NK-92 treated with Interleukin-12 subunit alpha and Interleukin-12 subunit beta, amount 100 ng/mL, for 24 hours (cell line): Measurements from ENCODE around the gene ALG11.
"Not testable (repeated sequence)": the region's sequence is repeated elsewhere in the genome, so short reads cannot be mapped to it uniquely, and the experiment has no call there.

Experiments
- DNase-seq: peaks from one replicate; lab custom pipeline; 2025; lab: John Stamatoyannopoulos, UW

Gene ALG11

GRCh38 chr13:52011632-52012511, at the start of gene ALG11:
Gene ALG11 (plus strand): TSS chr13:52012398. CDS start chr13:52012419, 21 bp downstream.
- peak; percentile 97 for DNase-seq

DNA sequence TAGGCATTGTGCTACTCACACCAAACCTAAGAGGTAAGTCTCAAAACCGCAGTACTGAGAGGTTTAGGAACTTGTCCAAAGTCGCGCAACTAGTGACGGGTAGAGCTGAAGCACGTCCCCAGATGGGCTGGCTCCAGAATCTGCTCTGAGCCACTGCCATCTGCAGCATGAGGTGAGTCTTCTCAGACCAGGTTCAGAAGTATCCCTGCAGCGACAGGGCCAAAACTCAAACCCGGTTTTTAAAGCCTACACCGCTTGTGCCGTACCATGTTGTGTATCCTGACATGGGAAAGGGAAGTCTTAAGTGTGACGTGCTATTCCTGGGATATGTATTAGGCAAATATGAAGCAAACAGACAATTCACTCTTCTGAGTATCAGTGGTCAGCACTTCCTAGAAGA, 46.0 kb upstream of the ALG11 start:
- no peak for DNase-seq

- DNase-seq = no peak
These were observed 44.4 kb upstream of the ALG11 start for GRCh38 chr13:51967482-51968446.

DNA sequence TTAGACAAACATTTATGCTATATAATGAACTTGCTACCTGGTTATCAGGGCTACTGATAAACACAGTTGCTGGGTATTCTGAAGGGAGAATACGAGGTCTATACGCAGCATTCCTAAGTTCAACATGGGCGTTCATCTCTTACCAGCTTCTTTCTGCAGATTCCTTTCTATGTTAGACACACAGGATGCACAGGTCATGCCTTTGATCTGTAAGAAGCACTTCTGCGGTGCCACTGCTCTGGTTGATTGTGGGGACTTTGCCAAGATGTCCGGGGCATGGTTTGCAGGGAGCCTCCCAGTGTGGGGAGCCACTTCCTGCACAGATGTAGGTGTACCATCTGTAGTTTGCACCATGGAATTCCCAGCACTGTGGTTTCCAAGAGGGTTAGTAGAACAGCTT, 41.8 kb upstream of the ALG11 start:
- DNase-seq = no peak

DNA sequence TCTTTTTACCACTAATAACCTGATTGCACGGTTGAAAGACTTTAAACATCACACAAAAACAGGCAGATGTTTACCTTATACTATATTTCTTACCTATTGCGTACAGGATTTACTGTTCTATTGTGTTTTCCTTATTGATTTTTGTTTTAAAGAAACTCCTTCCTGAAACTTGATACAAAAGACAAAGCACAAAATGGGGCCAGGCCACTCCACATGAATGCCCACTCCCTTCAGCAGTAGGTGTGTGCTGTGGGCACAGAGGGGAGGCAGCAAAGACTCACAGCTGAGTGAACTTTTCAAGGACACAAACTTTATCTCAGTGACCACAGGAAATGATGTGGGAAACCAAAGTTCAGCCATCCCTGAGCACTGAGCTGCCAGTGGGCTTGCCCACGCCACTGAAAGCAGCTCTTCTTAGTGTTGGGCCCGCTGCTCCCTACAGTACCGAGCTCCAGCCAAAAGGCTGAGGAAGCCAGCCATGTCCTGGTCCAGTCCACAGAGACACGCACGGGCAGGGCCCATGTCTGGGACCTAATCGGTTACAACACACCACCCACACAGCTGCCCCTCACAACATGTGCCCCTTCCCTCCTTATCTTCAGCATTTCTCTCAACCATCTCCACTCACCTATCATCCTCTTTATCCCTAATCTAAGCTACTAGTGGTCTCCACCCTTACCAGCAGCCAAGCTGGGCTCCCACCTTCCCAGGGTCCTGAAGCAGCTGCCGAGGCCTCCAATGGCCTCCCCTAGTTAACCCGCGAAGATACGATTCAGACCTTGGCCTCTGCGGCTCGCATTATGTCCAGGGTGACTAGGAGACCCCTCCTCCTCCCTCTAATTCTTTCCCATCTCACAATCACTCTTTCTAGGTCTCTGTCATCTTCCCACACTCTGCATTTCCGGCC, 40.4 kb upstream of the ALG11 start:
- DNase-seq = no peak

GRCh38 chr13:51974482-51974881, 37.7 kb upstream of the ALG11 start:
- DNase-seq = no peak

GRCh38 chr13:51976423-51976822, 35.8 kb upstream of the ALG11 start:
- DNase-seq = no peak

DNA sequence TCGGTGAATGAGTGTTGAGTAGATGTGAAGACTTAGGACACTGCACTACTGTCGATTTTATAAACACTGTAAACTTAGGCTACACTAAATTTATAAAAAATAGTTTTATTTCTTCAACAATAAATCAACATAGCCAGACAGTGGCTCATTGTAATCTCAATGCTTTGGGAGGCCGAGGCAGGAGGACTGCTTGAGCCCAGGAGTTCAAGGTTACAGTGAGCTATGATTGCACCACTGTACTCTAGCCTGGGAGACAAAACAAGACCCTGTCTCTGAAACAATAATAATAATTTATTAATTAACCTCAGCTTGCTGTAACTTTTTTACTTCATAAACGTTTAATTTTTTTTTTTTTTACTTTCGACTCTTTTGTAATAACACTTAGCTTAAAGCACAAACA, 35.3 kb upstream of the ALG11 start:
- DNase-seq = no peak

- DNase-seq = no peak
These were observed 34.6 kb upstream of the ALG11 start for GRCh38 chr13:51977625-51978024.

DNA sequence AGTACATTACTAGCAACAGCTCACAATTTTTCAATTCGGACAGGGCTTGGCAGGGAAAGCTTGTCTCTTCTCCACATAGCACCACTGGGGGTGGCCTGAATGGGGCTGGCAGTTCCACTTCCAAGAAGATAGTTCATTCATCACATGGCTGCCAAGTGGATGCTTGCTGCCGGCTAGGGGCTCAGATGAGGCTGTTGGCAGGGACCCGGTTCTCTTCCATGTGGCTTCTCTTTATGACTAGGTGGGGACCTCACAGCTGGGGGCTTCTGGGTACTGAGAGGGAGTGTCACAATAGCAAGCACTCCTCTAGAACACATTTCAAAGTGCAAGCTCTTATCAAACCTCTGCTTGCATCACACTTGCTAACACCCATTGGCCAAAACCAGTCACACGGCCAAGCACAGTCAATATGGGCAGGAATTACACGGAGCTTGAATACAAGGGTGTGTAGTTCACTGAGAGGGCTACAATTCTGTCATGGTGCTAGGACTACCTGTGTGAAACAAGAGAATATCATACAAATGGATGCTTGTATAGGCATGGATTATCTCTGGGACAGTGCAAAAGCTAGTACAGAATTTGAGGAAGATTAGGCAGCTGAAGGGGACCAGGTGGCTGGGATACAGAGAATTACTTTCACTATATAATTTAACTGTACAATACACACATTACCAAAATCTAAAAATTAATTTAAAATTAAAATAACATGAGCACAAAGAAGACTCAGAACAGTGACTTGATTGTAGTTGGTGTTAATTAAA, 33.2 kb upstream of the ALG11 start:
- DNase-seq = no peak

DNA sequence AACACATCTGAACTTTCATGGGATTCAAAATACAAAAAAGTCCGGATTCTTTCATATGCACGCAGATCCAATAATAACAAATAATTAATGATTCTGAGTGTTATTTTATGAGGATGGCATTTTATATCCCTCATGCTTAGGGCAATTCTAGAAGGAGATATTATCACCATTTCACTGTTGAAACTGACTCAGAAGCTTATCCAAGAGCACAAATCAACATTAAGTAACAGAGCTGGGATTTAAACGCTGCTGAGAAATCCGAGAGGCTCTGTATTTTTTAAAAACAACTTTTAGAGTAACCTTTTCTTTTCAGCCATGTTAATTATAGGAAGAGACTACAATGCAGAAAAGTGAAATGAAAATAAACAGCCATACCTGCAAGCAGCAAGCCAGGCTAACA, 31.3 kb upstream of the ALG11 start:
- no peak for DNase-seq

DNA sequence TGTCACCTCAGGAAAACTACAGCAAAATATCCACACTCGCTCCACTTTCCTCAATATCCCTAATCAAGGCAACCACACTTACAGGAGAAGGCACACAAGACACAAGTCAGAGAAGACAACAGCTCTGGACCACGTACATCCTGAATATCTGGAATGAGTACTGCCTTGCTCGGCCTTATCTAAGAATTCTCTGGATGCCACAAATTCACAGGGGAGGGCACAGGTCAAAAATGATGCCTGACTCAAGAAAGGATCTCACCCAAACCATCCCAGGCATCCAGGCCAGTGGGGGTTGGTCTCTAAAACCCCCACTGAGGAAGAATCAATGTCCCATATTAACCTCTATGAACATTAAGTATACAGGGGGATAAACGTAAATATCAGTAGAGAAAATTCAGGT, 30.8 kb upstream of the ALG11 start:
- no peak for DNase-seq

DNA sequence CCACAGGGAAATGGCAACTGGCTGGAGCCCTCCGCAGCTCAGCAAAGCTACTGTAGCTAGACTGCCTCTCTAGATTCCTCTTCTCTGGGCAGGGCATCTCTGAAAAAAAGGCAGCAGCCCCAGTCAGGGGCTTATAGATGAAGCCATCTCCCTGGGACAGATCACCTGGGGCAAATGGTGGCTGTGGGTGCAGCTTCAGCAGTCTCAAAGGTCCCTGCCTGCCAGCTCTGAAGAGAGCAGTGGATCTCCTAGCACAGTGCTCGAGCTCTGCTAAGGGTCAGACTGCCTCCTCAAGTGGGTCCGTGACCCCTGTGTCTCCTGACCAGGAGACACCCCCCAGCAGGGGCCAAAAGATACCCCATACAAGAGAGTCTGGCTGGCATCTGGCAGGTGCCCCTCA, 28.9 kb upstream of the ALG11 start:
- DNase-seq = not testable (repeated sequence)

DNA sequence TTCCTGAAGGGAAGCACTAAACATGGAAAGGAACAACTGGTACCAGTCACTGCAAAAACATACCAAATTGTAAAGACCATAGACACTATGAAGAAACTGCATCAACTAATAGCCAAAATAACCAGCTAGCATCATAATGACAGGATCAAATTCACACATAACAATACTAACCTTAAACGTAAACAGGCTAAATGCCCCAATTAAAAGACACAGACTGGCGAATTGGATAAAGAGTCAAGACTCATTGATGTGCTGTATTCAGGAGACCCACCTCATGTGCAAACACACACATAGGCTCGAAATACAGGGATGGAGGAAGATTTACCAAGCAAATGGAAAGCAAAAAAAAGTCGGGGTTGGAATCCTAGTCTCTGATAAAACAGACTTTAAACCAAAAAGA, 27.3 kb upstream of the ALG11 start:
- not testable (repeated sequence) for DNase-seq

DNA sequence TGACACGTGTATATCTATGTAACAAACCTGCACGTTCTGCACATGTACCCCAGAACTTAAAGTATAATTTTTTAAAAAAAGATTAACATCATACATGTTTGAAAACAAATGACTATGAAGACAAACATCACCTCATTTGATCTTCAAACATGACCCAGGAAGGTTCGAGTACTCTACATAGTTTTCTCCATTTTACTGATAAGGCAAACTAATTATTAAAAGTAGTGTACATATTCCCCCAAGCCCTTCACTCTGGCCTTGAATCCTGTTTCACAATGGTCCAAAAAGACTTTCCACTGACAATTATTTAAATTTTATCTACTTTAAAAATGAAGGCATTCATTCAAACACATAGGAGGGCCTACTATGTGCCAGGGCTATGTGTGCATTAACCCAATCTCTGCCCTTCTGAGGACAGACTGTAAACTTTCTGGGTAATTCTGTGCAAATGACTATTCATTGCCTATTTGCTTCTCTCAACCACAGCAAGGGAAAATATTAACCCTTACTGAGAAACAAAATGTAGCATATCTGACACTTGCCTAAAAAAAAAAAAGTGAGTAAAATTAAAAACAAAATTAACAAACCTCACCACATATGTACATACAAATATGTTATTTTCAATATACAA, 23.1 kb upstream of the ALG11 start:
- no peak for DNase-seq

- no peak for DNase-seq
These were observed 18.5 kb upstream of the ALG11 start for GRCh38 chr13:51993713-51994112.

- no peak for DNase-seq
These were observed 16.3 kb upstream of the ALG11 start for GRCh38 chr13:51995677-51996551.

GRCh38 chr13:51996641-51997040, 15.6 kb upstream of the ALG11 start:
- DNase-seq = no peak

DNA sequence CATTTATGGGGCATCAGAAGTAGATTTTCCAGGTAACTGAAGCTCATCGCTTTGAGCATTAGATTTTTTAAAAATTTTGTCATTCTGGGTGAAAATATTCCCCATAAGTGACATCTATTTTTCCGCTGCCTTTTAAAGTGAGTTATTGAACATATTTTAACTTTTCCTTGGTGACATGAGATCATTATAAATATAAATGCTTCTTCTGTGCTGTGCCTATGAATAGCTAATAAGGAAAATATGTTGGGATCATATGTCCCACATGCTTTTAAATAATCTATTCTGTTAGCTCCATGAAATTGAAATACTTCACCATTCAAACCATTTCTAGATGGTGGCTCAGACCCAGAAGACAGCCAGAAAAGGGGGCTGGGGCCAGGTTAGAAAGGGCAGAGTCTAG, 15.0 kb upstream of the ALG11 start:
- DNase-seq = no peak
